Endodermal cell (in vitro differentiated cells): ENCODE data around the gene AUTS2. TPM values are rescaled to one million over a fixed set of nuclear protein-coding genes. Genes with fewer than 3 reads are reported as not detected.

Experiments used
- DNase-seq: peaks from one replicate; pipeline ENCODE4 v3.0.0-alpha.2; 2017
- H3K27ac ChIP-seq: 2 replicates; pipeline ENCODE4 v1.5.1; 2013; ENCODE audit warnings: mild to moderate bottlenecking, low read depth, low read length, moderate library complexity
- H3K27me3 ChIP-seq: 2 replicates; pipeline ENCODE4 v1.6.1; 2013; ENCODE audit warnings: mild to moderate bottlenecking, low read length, moderate library complexity; ENCODE audit not compliant: insufficient read depth, control insufficient read depth, poor library complexity, severe bottlenecking
- H3K36me3 ChIP-seq: 2 replicates; pipeline ENCODE4 v1.7.0; 2013; ENCODE audit warnings: mild to moderate bottlenecking, low read length, moderate library complexity; ENCODE audit not compliant: control insufficient read depth, insufficient read depth
- H3K4me1 ChIP-seq: one replicate; pipeline ENCODE4 v1.7.0; 2013; ENCODE audit warnings: low read length; ENCODE audit not compliant: control insufficient read depth, insufficient read depth
- H3K4me3 ChIP-seq: 2 replicates; pipeline ENCODE4 v1.5.1; 2013; ENCODE audit warnings: mild to moderate bottlenecking, low read length, moderate library complexity
- H3K9ac ChIP-seq: 2 replicates; pipeline ENCODE4 v1.6.1; 2013; ENCODE audit warnings: mild to moderate bottlenecking, low read length, moderate library complexity; ENCODE audit not compliant: poor library complexity, severe bottlenecking; ENCODE audit errors: extremely low read depth
- H3K9me3 ChIP-seq: 2 replicates; pipeline ENCODE4 v1.6.1; 2013; ENCODE audit warnings: mild to moderate bottlenecking, low read length, moderate library complexity; ENCODE audit not compliant: control insufficient read depth
- H3K27ac Mint-ChIP-seq: 2 replicates; pipeline ENCODE4 v1.8.0; 2020; ENCODE audit warnings: mixed read lengths
- H3K27me3 Mint-ChIP-seq: 2 replicates; pipeline ENCODE4 v1.8.0; 2021; ENCODE audit warnings: mild to moderate bottlenecking, mixed read lengths; ENCODE audit not compliant: insufficient read depth
- H3K36me3 Mint-ChIP-seq: 2 replicates; pipeline ENCODE4 v1.8.0; 2020; ENCODE audit warnings: low read depth, mixed read lengths
- H3K4me1 Mint-ChIP-seq: 2 replicates; pipeline ENCODE4 v1.8.0; 2020; ENCODE audit warnings: mixed read lengths
- H3K4me3 Mint-ChIP-seq: 2 replicates; pipeline ENCODE4 v1.8.0; 2020; ENCODE audit warnings: mild to moderate bottlenecking, moderate library complexity, mixed read lengths
- H3K9me3 Mint-ChIP-seq: 2 replicates; pipeline ENCODE4 v1.8.0; 2020; ENCODE audit warnings: mild to moderate bottlenecking, mixed read lengths
- CTCF ChIP-seq: fragments of 200-600 bp; sonication (generic); conservative IDR thresholded peaks from 2 replicates; pipeline ENCODE4 v1.5.0; 2021; ENCODE audit warnings: antibody characterized with exemption, mild to moderate bottlenecking
- WGBS, 2 experiments: methylation state at CpG; one replicate each; pipeline versions ENCODE4 v1.1.5 to v1.1.7; 2013; ENCODE audit warnings: missing lambda C conversion rate in 2 of 2, mixed read lengths in 1 of 2; ENCODE audit not compliant: insufficient coverage in 1 of 2, insufficient read length in 1 of 2; 5-methylcytosine and 5-hydroxymethylcytosine counted together
- total RNA-seq, 2 donors: library from RNA; stranded (reverse); fragmentation: NEBNext Ultra II Directional in 1 of 2; extraction: Animal tissue kit (Norgen Biotek cat#: 25700) in 1 of 2; gene quantifications; 2 replicates in 1 of 2; 3 replicates in 1 of 2; pipeline ENCODE4 v1.2.1, GENCODE V29; 2021

The AUTS2 gene
- total RNA-seq, 2 donors from 2014 or later, result 76.8 to 106 TPM

GRCh38 chr7:70544016-70544415 lies 945.7 kb downstream of the AUTS2 start:
- Histone ChIP-seq H3K27ac (no peak overlapping the region), H3K9ac (no peak overlapping the region), H3K36me3 (no peaks in the 10 kb centered on the region), H3K4me1 (peaks cover 5% of the 10 kb centered on the region), H3K9me3 (no peaks in the 10 kb centered on the region), H3K27me3 (peaks cover 11% of the 10 kb centered on the region), H3K4me3 (no peak overlapping the region)
- peaks cover 62% of the 10 kb centered on the region for H3K27me3 Mint-ChIP-seq
- H3K9me3 Mint-ChIP-seq, result peaks cover 12% of the 10 kb centered on the region
- no peak for TF ChIP-seq CTCF
- no peak for DNase-seq
- H3K4me1 Mint-ChIP-seq, result peaks cover 16% of the 10 kb centered on the region
- 71% methylated on average over 2 of the region's 2 CpGs; no CpG with 5 or more reads in 1 of the 2 experiments for WGBS, 2 experiments
- H3K27ac Mint-ChIP-seq, result no peak overlapping the region
- peaks cover 9% of the 10 kb centered on the region for H3K36me3 Mint-ChIP-seq
- no peak overlapping the region for H3K4me3 Mint-ChIP-seq

GRCh38 chr7:70545214-70545613 lies 946.9 kb downstream of the AUTS2 start:
- Mint-ChIP-seq H3K4me3 (no peak overlapping the region), H3K27me3 (peaks cover 51% of the 10 kb centered on the region), H3K4me1 (peaks cover 16% of the 10 kb centered on the region), H3K36me3 (peaks cover 12% of the 10 kb centered on the region), H3K9me3 (peaks cover 16% of the 10 kb centered on the region), H3K27ac (no peak overlapping the region)
- Histone ChIP-seq H3K4me3 (no peak overlapping the region), H3K9ac (no peak overlapping the region), H3K27me3 (peaks cover 6% of the 10 kb centered on the region), H3K4me1 (peaks cover 5% of the 10 kb centered on the region), H3K9me3 (peaks cover 9% of the 10 kb centered on the region), H3K36me3 (no peaks in the 10 kb centered on the region), H3K27ac (no peak overlapping the region)
- WGBS, 2 experiments, result 91% methylated on average over 5 to 6 of the region's 6 CpGs
- no peak for TF ChIP-seq CTCF
- no peak for DNase-seq

- H3K4me3 ChIP-seq, result no peak overlapping the region
- H3K36me3 ChIP-seq, result no peaks in the 10 kb centered on the region
- H3K27me3 Mint-ChIP-seq, result peaks cover 2% of the 10 kb centered on the region
- H3K27ac Mint-ChIP-seq, result no peak overlapping the region
- peaks cover 10% of the 10 kb centered on the region for H3K9me3 ChIP-seq
- H3K4me1 Mint-ChIP-seq, result peaks cover 6% of the 10 kb centered on the region
- no peak overlapping the region for H3K4me3 Mint-ChIP-seq
- H3K9me3 Mint-ChIP-seq, result peaks cover 10% of the 10 kb centered on the region
- no peak overlapping the region for H3K9ac ChIP-seq
- 80 to 97% methylated on average over 1 to 3 of the region's 3 CpGs for WGBS, 2 experiments
- H3K36me3 Mint-ChIP-seq, result peaks cover 8% of the 10 kb centered on the region
- H3K27ac ChIP-seq, result no peak overlapping the region
- no peak for TF ChIP-seq CTCF
- no peaks in the 10 kb centered on the region for H3K27me3 ChIP-seq
- no peaks in the 10 kb centered on the region for H3K4me1 ChIP-seq
- DNase-seq, result no peak
Observed at GRCh38 chr7:70552141-70552540, 953.9 kb downstream of the AUTS2 start.
